Keratinocyte (primary cell): Measurements from ENCODE around the gene S100A9.

Experiments used
- EZH2 ChIP-seq: IDR thresholded peaks from one replicate; pipeline ENCODE4 v1.6.1; 2012; ENCODE audit warnings: inconsistent platforms, mild to moderate bottlenecking, low read length, moderate library complexity
- TF ChIP-seq, protein P1 (sequence below), 3 experiments: IDR thresholded peaks in 1 of 3; conservative IDR thresholded peaks in 1 of 3; optimal IDR thresholded peaks in 1 of 3; 2 replicates in 2 of 3; 3 replicates in 1 of 3; pipeline versions ENCODE3 to v1.5.1; 2011; ENCODE audit warnings: low read length in 3 of 3, mild to moderate bottlenecking in 3 of 3, moderate library complexity in 2 of 3, control low read depth in 1 of 3, inconsistent platforms in 1 of 3; ENCODE audit not compliant: insufficient read depth in 2 of 3; ENCODE audit errors: extremely low read depth in 1 of 3

DNA sequence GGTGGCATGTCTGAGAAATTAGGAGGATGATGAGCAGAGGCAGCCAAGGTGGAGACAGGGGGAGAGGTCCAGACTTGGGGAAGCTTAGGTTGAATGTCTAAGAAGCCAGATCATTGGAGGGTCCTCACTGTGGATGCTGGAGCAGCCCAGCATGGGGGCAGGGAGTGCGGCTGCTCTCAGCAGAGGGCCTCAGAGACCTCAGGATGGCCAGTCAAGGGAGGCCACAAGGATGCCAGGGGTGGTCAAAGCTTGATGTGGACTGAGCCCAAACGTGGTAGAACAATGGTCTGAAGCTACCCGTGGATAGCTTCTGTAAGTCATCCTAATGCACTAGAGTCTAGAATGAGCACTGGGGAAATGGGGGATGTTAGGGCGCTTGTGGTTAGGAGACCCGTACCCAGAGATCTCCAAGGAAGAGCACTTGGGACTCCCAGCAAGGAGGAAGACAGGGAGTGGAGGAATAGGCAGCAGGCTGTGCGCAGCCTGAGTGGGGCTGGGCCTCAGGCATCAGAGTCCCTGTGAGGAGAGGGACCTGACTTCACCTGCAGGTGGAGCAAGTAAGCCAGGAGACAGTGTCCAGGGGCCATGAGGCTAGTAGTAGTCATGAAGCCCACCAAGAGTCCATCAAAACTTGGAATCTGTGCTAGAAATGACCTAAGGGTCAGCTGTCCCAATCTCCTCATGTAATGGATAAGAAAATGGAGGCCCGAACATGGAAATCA, 4.3 kb upstream of the S100A9 start:
- TF ChIP-seq, protein P1, sequence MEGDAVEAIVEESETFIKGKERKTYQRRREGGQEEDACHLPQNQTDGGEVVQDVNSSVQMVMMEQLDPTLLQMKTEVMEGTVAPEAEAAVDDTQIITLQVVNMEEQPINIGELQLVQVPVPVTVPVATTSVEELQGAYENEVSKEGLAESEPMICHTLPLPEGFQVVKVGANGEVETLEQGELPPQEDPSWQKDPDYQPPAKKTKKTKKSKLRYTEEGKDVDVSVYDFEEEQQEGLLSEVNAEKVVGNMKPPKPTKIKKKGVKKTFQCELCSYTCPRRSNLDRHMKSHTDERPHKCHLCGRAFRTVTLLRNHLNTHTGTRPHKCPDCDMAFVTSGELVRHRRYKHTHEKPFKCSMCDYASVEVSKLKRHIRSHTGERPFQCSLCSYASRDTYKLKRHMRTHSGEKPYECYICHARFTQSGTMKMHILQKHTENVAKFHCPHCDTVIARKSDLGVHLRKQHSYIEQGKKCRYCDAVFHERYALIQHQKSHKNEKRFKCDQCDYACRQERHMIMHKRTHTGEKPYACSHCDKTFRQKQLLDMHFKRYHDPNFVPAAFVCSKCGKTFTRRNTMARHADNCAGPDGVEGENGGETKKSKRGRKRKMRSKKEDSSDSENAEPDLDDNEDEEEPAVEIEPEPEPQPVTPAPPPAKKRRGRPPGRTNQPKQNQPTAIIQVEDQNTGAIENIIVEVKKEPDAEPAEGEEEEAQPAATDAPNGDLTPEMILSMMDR (optimal IDR thresholded peaks at IDR 0.05 in 1 of 3, IDR thresholded peaks at IDR 0.05 in 1 of 3, conservative IDR thresholded peaks at IDR 0.05 in 1 of 3; ENCODE audit: extremely low read depth in 1 of 3, insufficient read depth in 2 of 3, low read length in 3 of 3): peak; percentile 62 to 85 (median 67)
- TF ChIP-seq EZH2: no peak
